Smooth muscle cell (in vitro differentiated cells): ENCODE measurements around the gene ZNF385B. TPM values are rescaled to one million over a fixed set of nuclear protein-coding genes. Genes with fewer than 3 reads are reported as not detected.

ENCODE experiments used
- DNase-seq: peaks from one replicate; lab custom pipeline; 2025; ENCODE audit not compliant: unreplicated experiment; lab: John Stamatoyannopoulos, UW
- H2AFZ ChIP-seq: fragments of 200-600 bp; sonication (generic); 2 replicates; pipeline ENCODE4 v1.6.0; 2016; ENCODE audit warnings: antibody characterized with exemption, low read depth, mild to moderate bottlenecking
- H3F3A ChIP-seq: fragments of 200-600 bp; sonication (generic); 2 replicates; pipeline ENCODE4 v1.6.0; 2017; ENCODE audit warnings: antibody characterized with exemption, low read depth
- H3K27ac ChIP-seq: fragments of 200-600 bp; sonication (generic); 2 replicates; pipeline ENCODE4 v1.5.1; 2016; ENCODE audit warnings: low read depth, mild to moderate bottlenecking
- H3K27me3 ChIP-seq: fragments of 200-600 bp; sonication (generic); 2 replicates; pipeline ENCODE4 v1.6.1; 2016; ENCODE audit warnings: low read depth, mild to moderate bottlenecking
- H3K36me3 ChIP-seq: fragments of 200-600 bp; sonication (generic); 2 replicates; pipeline ENCODE4 v1.5.1; 2016; ENCODE audit warnings: low read depth
- H3K4me1 ChIP-seq: fragments of 200-600 bp; sonication (generic); 2 replicates; pipeline ENCODE4 v1.5.1; 2016; ENCODE audit warnings: low read depth
- H3K4me2 ChIP-seq: fragments of 200-600 bp; sonication (generic); 2 replicates; pipeline ENCODE4 v1.6.0; 2016; ENCODE audit warnings: mild to moderate bottlenecking
- H3K4me3 ChIP-seq: fragments of 200-600 bp; sonication (generic); 2 replicates; pipeline ENCODE4 v1.5.1; 2016; ENCODE audit warnings: mild to moderate bottlenecking
- H3K79me2 ChIP-seq: fragments of 200-600 bp; sonication (generic); 2 replicates; pipeline ENCODE4 v1.6.0; 2016; ENCODE audit warnings: low read depth, mild to moderate bottlenecking
- H3K9ac ChIP-seq: fragments of 200-600 bp; sonication (generic); 2 replicates; pipeline ENCODE4 v1.6.0; 2016; ENCODE audit warnings: low read depth
- H3K9me3 ChIP-seq: fragments of 200-600 bp; sonication (generic); replicated peaks from 2 replicates; pipeline ENCODE4 v1.5.1; 2016; ENCODE audit warnings: low read depth
- H4K20me1 ChIP-seq: fragments of 200-600 bp; sonication (generic); 2 replicates; pipeline ENCODE4 v1.6.0; 2016; ENCODE audit warnings: low read depth
- WGBS: methylation state at CpG from one replicate; pipeline ENCODE4 v1.1.7; 2016; ENCODE audit warnings: low lambda C conversion rate; 5-methylcytosine and 5-hydroxymethylcytosine counted together
- polyA plus RNA-seq: library from polyadenylated mRNA; unstranded; fragments of >200 nt; fragmentation: Nextera tagmentation; extraction: Ambion mirVana; gene quantifications from 2 replicates; pipeline ENCODE4 v1.2.1, GENCODE V29; 2016
- total RNA-seq: library from RNA; depleted of rRNA; stranded (reverse); fragments of >200 nt; gene quantifications from 2 replicates; pipeline ENCODE4 v1.2.3, GENCODE V29; 2014
- TF ChIP-seq, protein P1 (sequence below): fragments of 200-600 bp; sonication (generic); IDR thresholded peaks from 2 replicates; pipeline ENCODE4 v1.5.1; 2017; ENCODE audit warnings: borderline replicate concordance, mild to moderate bottlenecking, antibody characterized with exemption; ENCODE audit not compliant: insufficient read depth, poor library complexity, severe bottlenecking

Gene ZNF385B
- total and polyA plus RNA-seq, 2 experiments from 2014 or later: 1.4 to 3.2 TPM

- WGBS: 79% methylated on average over 4 of the region's 4 CpGs
Measured at GRCh38 chr2:179518830-179519229, 342.6 kb downstream of the ZNF385B start.

GRCh38 chr2:179513181-179513580, 348.2 kb downstream of the ZNF385B start:
- Histone ChIP-seq H3K27me3 (no peaks in the 10 kb centered on the region), H3K4me3 (no peak overlapping the region), H4K20me1 (no peaks in the 10 kb centered on the region), H3K9ac (no peak overlapping the region), H3K79me2 (no peaks in the 10 kb centered on the region), H3K4me2 (no peak overlapping the region), H2AFZ (no peak overlapping the region), H3K9me3 (no peaks in the 10 kb centered on the region), H3K27ac (no peak overlapping the region), H3K36me3 (no peaks in the 10 kb centered on the region), H3K4me1 (no peaks in the 10 kb centered on the region), H3F3A (no peaks in the 10 kb centered on the region)
- WGBS: 100% methylated on average over 1 of the region's 1 CpG
- DNase-seq: no peak
- TF ChIP-seq, protein P1, sequence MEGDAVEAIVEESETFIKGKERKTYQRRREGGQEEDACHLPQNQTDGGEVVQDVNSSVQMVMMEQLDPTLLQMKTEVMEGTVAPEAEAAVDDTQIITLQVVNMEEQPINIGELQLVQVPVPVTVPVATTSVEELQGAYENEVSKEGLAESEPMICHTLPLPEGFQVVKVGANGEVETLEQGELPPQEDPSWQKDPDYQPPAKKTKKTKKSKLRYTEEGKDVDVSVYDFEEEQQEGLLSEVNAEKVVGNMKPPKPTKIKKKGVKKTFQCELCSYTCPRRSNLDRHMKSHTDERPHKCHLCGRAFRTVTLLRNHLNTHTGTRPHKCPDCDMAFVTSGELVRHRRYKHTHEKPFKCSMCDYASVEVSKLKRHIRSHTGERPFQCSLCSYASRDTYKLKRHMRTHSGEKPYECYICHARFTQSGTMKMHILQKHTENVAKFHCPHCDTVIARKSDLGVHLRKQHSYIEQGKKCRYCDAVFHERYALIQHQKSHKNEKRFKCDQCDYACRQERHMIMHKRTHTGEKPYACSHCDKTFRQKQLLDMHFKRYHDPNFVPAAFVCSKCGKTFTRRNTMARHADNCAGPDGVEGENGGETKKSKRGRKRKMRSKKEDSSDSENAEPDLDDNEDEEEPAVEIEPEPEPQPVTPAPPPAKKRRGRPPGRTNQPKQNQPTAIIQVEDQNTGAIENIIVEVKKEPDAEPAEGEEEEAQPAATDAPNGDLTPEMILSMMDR: no peak

More at GRCh38 chr2:179518830-179519229, 342.6 kb downstream of the ZNF385B start:
- Histone ChIP-seq H3K27me3 (no peaks in the 10 kb centered on the region), H3F3A (no peaks in the 10 kb centered on the region), H3K4me2 (no peak overlapping the region), H3K9me3 (no peaks in the 10 kb centered on the region), H3K36me3 (no peaks in the 10 kb centered on the region), H3K9ac (no peak overlapping the region), H4K20me1 (no peaks in the 10 kb centered on the region), H3K27ac (no peak overlapping the region), H2AFZ (no peak overlapping the region), H3K4me3 (no peak overlapping the region), H3K79me2 (no peaks in the 10 kb centered on the region), H3K4me1 (no peaks in the 10 kb centered on the region)
- TF ChIP-seq, protein P1: no peak
- no peak for DNase-seq

- Histone ChIP-seq H3K36me3 (no peaks in the 10 kb centered on the region), H3K4me2 (no peak overlapping the region), H3K4me3 (no peak overlapping the region), H3K79me2 (no peaks in the 10 kb centered on the region), H3K4me1 (no peaks in the 10 kb centered on the region), H3F3A (no peaks in the 10 kb centered on the region), H3K27me3 (no peaks in the 10 kb centered on the region), H2AFZ (no peak overlapping the region), H3K9ac (no peak overlapping the region), H3K27ac (no peak overlapping the region), H3K9me3 (no peaks in the 10 kb centered on the region), H4K20me1 (no peaks in the 10 kb centered on the region)
- no peak for DNase-seq
- TF ChIP-seq, protein P1: no peak
- WGBS: 96% methylated on average over 1 of the region's 1 CpG
Measured at GRCh38 chr2:179512281-179513035, 349.0 kb downstream of the ZNF385B start.
